ENCODE results near the gene IKBKE. TPM values are rescaled to one million over a fixed set of nuclear protein-coding genes. Genes with fewer than 3 reads are reported as not detected.

Gene IKBKE
- total and polyA plus RNA-seq, 10 of the 15 experiments (the other 5 are each of a cell fraction or from before 2014, with no cell fraction given), result 12.8 to 35.1 (median 23.1) TPM

GRCh38 chr1:206467915-206468314 is 2.4 kb upstream of the IKBKE start:
- intact Hi-C loops (cut with micrococcal nuclease; ENCODE audit: unreplicated experiment), result no loop called here
- in situ Hi-C loops (cut with MboI), result no loop called here

More at GRCh38 chr1:206467915-206468314, 2.4 kb upstream of the IKBKE start:
- BruUV-seq (replicated peaks), result no TSS peak
- FAIRE-seq, result no peak
- Histone ChIP-seq H3K36me3 (ENCODE audit: control insufficient read depth in 2 of 2, insufficient read depth in 2 of 2, low read length in 1 of 2) (peaks cover 0 to 2% of the 10 kb centered on the region in 2 experiments; a peak in 2 of 4 replicates), H3K4me3 (no peak overlapping the region), H3K9ac (ENCODE audit: control insufficient read depth, insufficient read depth, low read length) (no peak overlapping the region), H2AFZ (ENCODE audit: control insufficient read depth, low read depth, low read length) (peak overlapping the region; percentile 45), H3K79me2 (ENCODE audit: control insufficient read depth, insufficient read depth, low read length) (peaks cover 31% of the 10 kb centered on the region), H3K27ac (ENCODE audit: control insufficient read depth, insufficient read depth) (no peak overlapping the region), H3K4me2 (ENCODE audit: control insufficient read depth, insufficient read depth) (no peak overlapping the region), H3K27me3 (replicated peaks in 1 of 2; ENCODE audit: control insufficient read depth in 2 of 2, insufficient read depth in 2 of 2, low read length in 1 of 2) (no peaks in the 10 kb centered on the region), H3K9me3 (replicated peaks; ENCODE audit: control insufficient read depth, insufficient read depth, low read length) (no peaks in the 10 kb centered on the region), H4K20me1 (ENCODE audit: control insufficient read depth, insufficient read depth) (no peaks in the 10 kb centered on the region), H3K4me1 (ENCODE audit: control insufficient read depth, insufficient read depth, low read length) (peaks cover 62% of the 10 kb centered on the region)
- WGBS (ENCODE audit: insufficient coverage, insufficient replicate concordance, low lambda C conversion rate, missing lambda C conversion rate), result 64% methylated on average over 9 of the region's 9 CpGs
- CTCF ChIA-PET, result interaction anchor here (0.6 to 1.5 kb wide), 8 partner anchors 12 to 194 kb away, joined by 3 to 10 read pairs (median 3); no protein-coding TSS in a partner anchor
- POLR2A ChIA-PET, result interaction anchor here (0.8 kb wide), 1 partner anchor 27 kb away, joined by 3 read pairs; no protein-coding TSS in a partner anchor
- RAD21 ChIA-PET (ENCODE audit: unreplicated experiment), result interaction anchor here (1.3 to 3.3 kb wide), 2 partner anchors 11 to 87 kb away, joined by 3 to 22 read pairs; no protein-coding TSS in a partner anchor
- no peak for DNase-seq (ENCODE audit: low read depth, low spot score)
- TF ChIP-seq EED (IDR thresholded peaks at IDR 0.05; ENCODE audit: low read depth), result 0 out of 2 replicates have a peak, but pooled peaks have one; percentile 33
- no peak for TF ChIP-seq ZNF24 (IDR thresholded peaks at IDR 0.05)
- TF ChIP-seq, protein P1, sequence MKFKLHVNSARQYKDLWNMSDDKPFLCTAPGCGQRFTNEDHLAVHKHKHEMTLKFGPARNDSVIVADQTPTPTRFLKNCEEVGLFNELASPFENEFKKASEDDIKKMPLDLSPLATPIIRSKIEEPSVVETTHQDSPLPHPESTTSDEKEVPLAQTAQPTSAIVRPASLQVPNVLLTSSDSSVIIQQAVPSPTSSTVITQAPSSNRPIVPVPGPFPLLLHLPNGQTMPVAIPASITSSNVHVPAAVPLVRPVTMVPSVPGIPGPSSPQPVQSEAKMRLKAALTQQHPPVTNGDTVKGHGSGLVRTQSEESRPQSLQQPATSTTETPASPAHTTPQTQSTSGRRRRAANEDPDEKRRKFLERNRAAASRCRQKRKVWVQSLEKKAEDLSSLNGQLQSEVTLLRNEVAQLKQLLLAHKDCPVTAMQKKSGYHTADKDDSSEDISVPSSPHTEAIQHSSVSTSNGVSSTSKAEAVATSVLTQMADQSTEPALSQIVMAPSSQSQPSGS (IDR thresholded peaks at IDR 0.05; ENCODE audit: low read length), result no peak
- no peak for TF ChIP-seq NR2F1 (conservative IDR thresholded peaks at IDR 0.05)
- peak; percentile 50; the same call in 1 of the 2 replicates for TF ChIP-seq CREM (IDR thresholded peaks at IDR 0.05; ENCODE audit: low read depth)
- TF ChIP-seq NBN (IDR thresholded peaks at IDR 0.05), result no peak
- TF ChIP-seq RAD21 (IDR thresholded peaks at IDR 0.05; ENCODE audit: insufficient read depth, low read depth, low read length), result no peak
- no peak for TF ChIP-seq BCLAF1 (IDR thresholded peaks at IDR 0.05)
- no peak for TF ChIP-seq EZH2 (IDR thresholded peaks at IDR 0.05; ENCODE audit: borderline replicate concordance, control insufficient read depth, low read depth, low read length)
- no peak for TF ChIP-seq SUZ12 (IDR thresholded peaks at IDR 0.05; ENCODE audit: unreplicated experiment)
- no peak for TF ChIP-seq IKZF1 (conservative IDR thresholded peaks at IDR 0.05)
- TF ChIP-seq, protein P2, sequence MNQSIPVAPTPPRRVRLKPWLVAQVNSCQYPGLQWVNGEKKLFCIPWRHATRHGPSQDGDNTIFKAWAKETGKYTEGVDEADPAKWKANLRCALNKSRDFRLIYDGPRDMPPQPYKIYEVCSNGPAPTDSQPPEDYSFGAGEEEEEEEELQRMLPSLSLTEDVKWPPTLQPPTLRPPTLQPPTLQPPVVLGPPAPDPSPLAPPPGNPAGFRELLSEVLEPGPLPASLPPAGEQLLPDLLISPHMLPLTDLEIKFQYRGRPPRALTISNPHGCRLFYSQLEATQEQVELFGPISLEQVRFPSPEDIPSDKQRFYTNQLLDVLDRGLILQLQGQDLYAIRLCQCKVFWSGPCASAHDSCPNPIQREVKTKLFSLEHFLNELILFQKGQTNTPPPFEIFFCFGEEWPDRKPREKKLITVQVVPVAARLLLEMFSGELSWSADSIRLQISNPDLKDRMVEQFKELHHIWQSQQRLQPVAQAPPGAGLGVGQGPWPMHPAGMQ (IDR thresholded peaks at IDR 0.05; ENCODE audit: borderline replicate concordance), result no peak
- TF ChIP-seq FOXK2 (IDR thresholded peaks at IDR 0.05), result no peak
- TF ChIP-seq FOXM1 (IDR thresholded peaks at IDR 0.05; ENCODE audit: low read depth, low read length), result no peak
- SMC1A ChIA-PET (ENCODE audit: uncharacterized antibody, unreplicated experiment), result interaction anchor here (0.9 to 7.0 kb wide), 4 partner anchors 11 to 196 kb away, joined by 3 to 70 read pairs (median 3); no protein-coding TSS in a partner anchor
- no peak for ATAC-seq

Measured in GM12878 (cell line).